NK-92 (cell line): ENCODE data around the gene SLC2A1.

ENCODE experiments used
- DNase-seq: peaks from one replicate; lab custom pipeline; 2025; ENCODE audit not compliant: unreplicated experiment; lab: John Stamatoyannopoulos, UW

SLC2A1 gene

DNA sequence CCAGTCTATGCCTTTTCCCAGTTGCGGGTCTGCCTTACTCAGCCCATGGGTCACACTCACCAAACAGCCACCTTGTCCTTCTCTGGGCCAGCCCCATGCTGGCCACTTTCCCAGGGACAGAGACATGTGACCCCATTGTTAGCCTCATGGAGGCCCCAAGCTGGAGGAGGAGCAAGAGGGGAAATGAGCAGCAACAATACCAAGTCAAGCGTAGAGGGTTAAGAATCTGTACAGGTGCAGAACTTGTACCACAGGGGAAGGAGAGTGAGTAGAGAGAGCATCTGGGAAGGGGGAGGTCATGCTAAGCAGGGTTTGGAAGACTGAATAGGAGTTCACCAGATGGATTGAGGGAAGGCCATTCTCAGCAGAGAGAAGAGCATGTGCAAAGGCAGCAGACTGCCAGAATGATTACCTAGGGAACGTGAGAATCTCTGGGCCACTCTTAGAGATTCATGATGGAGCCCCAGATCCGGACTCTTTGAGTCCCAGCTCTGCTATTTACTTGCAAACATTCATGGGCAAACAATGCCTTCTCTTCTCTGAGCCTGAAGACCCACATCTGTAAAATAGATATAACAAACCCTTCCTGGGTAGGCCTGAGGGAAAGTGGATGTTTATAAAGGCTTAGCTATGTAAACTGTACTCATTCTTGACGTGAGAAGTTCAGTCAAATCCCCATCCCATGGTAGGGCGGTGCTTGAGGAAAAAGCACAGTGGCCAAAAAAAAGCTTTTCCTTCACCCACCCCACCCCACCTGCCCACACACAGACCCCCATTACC is 2.8 kb upstream of the SLC2A1 start:
- no peak for DNase-seq

GRCh38 chr1:42960566-42961311 is 2.1 kb upstream of the SLC2A1 start:
- DNase-seq = no peak

DNA sequence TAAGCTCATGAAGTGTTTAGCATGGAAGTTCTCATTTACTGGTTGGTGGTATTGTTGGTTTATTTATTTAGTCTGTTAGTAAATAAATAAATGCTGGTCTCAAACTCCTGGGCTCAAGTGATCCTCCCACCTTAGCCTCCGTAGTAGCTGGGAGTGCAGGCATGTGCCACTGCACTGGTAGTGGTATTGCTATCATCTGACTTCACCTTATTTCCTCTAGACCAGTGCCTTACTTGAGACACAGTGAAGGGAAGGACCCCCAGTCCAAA is 1.4 kb upstream of the SLC2A1 start:
- no peak for DNase-seq

DNA sequence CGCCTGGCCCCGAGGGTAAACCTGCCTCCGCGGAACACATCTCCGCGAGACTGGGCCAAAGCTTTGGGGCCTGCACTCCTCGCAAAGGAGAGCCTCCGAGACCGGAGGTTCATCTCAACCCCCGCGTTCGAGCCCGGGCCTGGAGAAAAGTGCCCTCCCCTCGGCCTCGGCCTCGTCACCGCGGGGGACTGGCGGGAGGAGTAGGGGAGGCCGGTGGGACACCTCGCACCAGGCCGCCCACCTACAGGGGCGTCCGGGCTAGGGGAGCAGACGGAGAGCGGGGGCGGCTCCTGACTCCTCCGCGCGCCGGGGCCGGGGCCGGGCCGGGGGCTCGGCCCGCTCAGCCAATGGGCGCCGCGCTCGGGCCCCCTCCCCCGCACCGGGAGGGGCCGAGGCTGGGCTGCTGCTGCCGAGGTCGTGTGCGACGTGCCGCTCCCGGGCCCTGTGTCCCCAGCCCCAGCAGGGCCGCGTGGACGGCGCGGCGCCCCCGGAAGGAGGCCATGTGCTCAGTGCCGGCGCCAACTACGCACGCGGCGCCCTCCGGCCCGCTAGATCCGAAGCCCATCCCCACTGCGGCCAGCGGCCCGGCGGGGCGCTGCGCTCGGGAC is 684 bp downstream of the SLC2A1 start:
- DNase-seq = no peak

GRCh38 chr1:42957229-42957879 is 1.3 kb downstream of the SLC2A1 start:
- DNase-seq = no peak

DNA sequence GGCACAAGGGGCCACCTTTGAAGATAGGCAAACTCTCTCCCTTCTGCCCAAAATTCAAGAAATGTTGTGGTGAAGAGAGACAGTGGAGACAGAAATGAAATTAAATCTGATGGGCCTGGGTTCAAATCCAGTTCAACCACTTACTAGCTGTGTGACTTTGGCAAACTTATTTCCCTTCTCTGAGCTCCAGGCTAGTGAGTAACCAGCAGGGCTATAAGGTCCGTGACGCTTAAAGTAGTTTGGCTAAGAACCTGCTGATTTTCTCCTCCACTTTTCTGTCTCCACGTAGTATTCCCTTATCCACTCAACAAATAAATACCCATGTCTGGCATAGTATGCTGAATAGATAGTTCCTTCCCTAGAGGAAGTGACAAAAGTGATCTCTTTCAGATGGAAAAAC is 1.9 kb downstream of the SLC2A1 start:
- no peak for DNase-seq

DNA sequence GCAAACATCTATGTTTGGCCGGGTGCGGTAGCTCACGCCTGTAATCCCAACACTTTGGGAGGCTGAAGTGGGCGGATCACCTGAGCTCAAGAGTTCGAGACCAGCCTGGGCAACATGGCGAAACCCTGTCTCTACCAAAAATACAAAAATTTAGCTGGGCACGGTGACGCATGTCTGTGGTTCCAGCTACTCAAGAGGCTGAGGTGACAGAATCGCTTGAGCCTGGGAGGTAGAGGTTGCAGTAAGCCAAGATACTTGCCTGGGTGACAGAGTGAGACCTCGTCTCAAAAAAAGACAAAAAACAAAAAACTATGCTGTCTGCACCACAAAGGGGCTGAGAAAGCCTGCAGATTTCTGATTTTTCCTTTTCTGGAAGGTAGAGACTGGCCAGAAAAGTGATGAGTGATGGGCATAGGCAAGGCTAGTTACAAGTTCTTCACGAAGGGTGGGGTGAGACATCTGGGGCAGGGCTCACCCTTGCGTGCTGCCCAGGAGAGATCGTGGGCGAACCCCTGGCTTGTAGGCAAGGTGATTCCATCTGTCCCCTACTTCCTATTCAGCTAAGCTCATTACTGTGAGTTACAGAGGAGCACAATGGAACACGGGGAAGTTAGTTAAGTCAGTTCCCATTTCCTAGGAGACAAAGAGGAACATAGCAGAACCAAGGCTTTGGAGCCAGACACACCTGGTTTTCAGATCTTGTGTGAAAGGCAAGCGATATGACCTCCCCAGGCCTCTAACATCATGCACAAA is 3.2 kb downstream of the SLC2A1 start:
- DNase-seq = no peak

DNA sequence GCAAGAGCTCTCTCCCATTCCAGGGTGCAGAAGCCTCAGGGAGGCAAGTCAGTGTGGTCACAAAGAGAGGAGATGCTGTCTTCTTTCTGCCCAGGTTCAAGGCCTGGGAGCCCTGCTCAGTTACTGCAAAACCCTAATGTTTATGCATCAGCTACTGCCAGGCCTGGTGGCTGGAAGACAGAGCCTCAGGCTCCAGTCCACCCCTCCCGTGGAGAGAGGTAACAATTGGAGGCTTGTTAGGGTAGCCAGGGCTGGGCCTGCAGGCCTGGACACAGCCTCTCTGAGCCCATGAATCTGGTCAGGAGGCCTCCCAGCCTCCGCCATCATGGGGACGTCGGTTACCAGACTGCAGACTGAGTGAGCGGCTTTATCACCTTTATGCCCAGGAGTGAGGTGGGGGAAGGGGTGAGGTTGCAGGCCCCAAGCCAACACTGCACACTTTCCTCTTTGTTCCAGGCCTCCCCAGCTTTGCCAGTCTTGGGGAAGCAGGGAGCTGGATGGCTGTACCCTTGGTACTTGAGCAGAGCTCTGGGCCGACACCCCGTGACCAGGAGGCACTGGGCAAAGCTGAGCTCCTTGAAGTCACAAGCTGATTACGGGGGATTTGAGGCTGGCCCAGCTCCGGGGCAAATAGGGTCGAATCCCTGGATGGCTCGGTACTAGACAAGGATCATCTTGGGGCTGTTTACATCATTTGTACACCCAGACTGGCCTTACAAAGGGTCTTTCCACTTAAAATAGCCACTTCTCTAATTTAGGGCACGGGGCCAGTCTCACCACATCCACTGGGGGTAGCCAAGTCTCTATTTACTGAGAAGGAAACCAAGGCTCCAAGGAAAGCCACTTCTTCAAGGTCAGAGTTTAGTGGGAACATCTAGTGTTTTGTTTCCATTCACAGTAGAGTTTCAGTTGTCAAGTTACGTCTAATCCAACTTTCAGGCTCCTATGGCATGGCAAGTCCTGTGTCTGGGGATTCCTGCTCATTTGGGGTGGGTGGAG is 5.2 kb downstream of the SLC2A1 start:
- no peak for DNase-seq

- DNase-seq = no peak
Measured at GRCh38 chr1:42952303-42953001, 6.2 kb downstream of the SLC2A1 start.

DNA sequence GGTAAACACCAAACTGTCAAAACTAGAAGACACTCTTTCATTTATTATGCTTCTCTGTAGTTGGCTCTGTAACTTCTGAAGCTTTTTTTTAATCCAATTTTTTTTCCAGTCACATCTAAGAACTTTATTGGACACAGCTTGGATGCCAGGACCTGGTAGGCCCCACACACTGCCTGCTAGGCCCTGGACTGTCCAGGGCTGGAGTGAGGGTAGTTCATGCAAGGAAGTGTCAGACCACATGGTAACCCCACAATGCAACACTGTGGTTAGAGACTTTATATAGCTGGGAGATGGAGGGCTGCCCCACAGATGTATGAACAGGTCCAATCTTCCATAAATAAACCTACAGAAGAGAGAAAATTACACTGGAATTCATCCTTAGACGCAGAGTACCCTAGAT is 7.1 kb downstream of the SLC2A1 start:
- no peak for DNase-seq

DNA sequence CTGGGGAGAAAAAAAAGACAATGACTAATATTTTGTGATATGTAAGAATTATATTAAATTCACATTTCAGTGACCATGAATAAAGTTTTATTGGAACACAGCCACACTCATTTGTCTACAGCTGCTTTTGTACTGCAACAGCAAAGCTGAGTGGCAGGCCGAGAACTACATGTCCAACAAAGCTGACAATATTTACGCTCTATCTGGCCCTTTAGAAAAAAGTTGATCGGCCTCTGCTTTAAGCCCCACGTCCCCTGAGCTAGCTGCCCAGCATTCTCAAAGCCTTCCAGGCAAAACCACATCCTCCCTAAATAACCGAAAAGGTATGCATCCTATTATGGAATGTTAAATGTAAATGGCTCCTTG is 8.6 kb downstream of the SLC2A1 start:
- DNase-seq = no peak

- no peak for DNase-seq
Measured at GRCh38 chr1:42949312-42950115, 9.2 kb downstream of the SLC2A1 start.

DNA sequence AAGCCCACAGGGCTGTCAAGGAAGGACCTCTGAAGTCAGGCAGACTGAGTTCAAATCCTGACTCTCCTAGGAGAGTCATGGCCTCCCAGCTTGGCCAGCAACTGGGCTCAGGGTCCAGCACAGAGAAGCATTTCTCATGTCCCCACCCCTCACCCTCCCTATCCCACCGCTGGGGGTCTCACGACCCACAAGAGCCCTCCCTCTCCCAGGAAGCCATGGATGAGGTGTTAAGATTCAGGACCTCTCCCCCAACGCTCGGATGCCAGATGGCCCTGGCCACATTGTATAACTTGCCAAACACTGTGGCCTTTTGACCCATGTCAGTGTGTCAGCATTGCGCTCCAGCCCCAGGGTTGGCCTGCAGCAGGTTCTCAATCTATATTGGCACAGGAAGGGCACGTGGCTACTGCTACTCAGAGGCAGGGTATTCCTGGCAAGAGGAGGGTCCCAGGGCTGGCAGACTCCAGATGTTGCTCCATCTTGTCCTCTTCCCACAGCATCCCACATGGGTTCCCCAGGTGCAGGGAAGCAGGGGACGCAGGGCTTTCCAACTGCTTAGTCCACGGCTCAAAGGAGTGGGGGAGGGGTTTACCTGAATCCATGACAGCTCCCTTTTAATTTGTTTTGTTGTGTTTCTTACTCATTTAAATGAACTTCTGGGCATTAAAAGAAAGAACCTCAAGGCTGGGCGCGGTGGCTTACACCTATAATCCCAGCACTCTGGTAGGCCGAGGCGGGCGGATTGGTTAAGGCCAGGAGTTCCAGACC is 10.5 kb downstream of the SLC2A1 start:
- DNase-seq = no peak

DNA sequence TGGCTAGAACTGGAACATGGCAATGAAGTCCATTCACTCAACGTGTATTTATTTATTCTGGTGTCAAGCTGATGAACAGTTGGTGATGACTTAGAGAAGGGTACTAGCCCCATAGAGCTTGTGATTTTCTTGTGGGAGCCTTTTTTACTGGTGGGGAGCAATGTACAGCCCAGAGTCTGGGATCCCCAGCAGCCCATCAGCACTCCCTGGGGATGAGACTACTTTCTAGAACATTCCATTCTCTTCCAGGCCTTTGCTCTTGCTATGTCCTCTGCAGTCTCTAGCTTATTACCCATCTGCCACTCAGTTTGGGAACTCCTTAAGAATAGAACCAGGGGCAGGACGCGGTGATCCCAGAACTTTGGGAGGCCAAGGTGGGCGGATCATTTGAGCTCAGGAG is 11.6 kb downstream of the SLC2A1 start:
- DNase-seq = no peak

DNA sequence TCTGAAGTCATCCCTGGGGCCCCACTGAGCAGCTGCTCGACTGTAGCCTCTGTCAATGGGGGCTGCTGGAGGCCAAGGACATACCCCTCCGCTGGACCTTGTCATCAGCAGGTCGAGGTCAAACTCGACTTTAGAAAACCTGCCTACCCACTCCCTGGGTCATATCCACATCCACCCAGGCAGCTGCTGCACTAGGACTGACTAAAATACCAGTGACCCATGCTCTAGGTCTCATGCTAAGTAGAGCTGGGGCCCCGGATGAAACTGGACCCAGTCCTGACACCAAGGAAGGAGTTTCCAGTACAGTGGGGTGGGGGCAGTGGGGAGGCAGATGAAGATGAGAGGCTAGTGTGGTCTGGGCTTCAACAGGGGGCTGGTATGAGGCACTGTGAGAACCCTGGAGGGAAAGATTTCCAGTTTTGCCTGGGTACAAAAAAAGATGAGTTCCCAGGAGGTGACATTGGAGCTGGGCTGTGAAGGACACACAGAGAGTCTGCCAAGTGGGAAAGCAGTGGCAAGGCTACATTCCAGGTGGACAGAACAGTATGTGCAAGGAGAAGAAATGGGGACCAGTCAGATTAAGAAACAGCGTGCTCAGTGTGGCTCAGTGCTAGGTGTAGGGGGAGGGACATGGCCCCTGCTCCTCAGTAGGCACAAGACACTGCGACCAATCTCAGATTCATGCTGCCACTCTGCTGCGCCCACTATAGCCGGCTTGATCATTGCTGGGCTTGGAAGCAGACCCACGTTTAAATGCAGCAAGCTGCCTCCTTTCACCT is 12.4 kb downstream of the SLC2A1 start:
- no peak for DNase-seq

- DNase-seq = no peak
Measured at GRCh38 chr1:42945164-42945563, 13.5 kb downstream of the SLC2A1 start.

DNA sequence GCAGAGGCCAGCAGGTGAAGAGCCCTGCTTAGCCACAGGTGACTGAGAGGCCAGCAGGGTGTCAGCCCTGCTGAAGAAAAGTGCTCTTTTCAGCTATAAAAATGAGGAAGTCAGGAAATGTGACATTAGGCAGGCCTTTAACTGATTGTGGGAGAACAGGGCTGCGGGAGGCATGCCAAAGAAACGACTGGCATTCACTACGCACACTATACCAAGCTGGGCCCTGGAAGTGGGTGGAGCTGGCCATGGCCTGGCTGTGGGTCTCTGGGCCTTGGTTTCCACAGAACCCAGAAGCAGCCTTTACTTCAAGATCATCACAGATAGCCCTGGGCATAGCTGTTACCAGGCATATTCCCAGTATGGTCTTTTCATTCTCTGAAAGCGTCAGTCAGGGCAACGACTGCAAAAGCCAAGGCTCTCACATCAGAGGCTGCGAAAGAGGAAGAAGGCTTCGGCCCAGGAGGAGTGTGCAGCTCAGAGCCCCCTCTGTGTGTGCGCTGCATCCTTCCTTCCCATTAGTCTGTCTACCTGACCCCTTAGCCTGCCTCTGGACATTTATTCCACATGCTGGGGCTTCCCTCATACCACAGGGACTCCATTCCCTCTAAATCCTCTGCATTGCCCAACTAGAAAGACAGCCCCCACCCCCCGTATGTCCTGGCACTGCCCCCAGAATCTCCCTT is 14.3 kb downstream of the SLC2A1 start:
- no peak for DNase-seq
